ENCODE results near the gene TYR.

Gene TYR

DNA sequence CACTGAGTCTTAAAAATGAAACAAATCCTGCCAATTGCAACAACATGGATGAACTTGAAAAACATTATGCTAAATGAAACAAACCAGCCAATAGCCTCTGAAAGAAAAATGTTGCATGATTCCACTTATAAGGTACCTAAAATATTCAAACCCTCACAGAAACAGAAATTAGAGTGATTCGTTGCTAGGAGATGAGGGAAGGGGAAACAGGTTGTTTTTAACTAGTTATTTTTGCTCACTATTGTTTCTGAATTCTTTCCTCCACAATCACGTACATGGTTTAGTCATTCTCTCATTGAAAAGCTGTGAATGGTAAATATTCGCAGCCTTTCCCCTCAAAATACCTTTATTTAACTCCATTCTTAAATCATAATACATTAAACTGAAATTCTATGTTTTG lies 14.0 kb upstream of the TYR start (continued):
- TF ChIP-seq, protein P1, sequence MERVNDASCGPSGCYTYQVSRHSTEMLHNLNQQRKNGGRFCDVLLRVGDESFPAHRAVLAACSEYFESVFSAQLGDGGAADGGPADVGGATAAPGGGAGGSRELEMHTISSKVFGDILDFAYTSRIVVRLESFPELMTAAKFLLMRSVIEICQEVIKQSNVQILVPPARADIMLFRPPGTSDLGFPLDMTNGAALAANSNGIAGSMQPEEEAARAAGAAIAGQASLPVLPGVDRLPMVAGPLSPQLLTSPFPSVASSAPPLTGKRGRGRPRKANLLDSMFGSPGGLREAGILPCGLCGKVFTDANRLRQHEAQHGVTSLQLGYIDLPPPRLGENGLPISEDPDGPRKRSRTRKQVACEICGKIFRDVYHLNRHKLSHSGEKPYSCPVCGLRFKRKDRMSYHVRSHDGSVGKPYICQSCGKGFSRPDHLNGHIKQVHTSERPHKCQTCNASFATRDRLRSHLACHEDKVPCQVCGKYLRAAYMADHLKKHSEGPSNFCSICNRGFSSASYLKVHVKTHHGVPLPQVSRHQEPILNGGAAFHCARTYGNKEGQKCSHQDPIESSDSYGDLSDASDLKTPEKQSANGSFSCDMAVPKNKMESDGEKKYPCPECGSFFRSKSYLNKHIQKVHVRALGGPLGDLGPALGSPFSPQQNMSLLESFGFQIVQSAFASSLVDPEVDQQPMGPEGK (CRISPR knock-in tag; IDR thresholded peaks at IDR 0.05; ENCODE audit: borderline replicate concordance): no peak

DNA sequence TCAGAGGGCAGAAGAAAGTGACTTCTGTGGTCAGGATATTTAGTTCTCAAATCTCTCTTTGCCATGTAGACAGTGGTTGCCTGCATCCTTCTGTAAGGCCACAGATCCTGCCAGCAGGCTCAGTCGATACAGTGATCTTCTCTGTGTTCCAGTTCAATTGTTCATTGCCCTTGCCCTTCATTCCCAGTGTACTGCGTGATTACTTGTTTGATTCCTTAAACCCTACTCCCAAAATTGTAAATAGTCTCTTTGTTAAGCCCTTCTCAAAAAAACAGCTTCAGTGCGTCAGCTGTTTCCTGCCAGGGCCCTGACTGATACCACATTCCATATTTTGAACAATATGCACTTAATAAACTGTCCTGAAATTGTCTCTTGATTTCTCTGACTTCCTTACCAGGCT lies 9.3 kb upstream of the TYR start:
- TF ChIP-seq GLIS3 (CRISPR knock-in tag; IDR thresholded peaks at IDR 0.05): no peak
- TF ChIP-seq OSR1 (CRISPR knock-in tag; IDR thresholded peaks at IDR 0.05): no peak
- TF ChIP-seq ESRRG (CRISPR knock-in tag; IDR thresholded peaks at IDR 0.05): no peak
- no peak for TF ChIP-seq RARB (CRISPR knock-in tag; IDR thresholded peaks at IDR 0.05)
- TF ChIP-seq ZFP30 (CRISPR knock-in tag; IDR thresholded peaks at IDR 0.05): no peak
- no peak for TF ChIP-seq ISL1 (CRISPR knock-in tag; IDR thresholded peaks at IDR 0.05)
- TF ChIP-seq ARNTL (CRISPR knock-in tag; IDR thresholded peaks at IDR 0.05; ENCODE audit: borderline replicate concordance, low read depth): no peak
- TF ChIP-seq SNAI2 (CRISPR knock-in tag; IDR thresholded peaks at IDR 0.05): no peak
- TF ChIP-seq ZC3H10 (CRISPR knock-in tag; IDR thresholded peaks at IDR 0.05): no peak
- no peak for TF ChIP-seq BACH2 (CRISPR knock-in tag; IDR thresholded peaks at IDR 0.05; ENCODE audit: borderline replicate concordance)
- TF ChIP-seq, protein P2, sequence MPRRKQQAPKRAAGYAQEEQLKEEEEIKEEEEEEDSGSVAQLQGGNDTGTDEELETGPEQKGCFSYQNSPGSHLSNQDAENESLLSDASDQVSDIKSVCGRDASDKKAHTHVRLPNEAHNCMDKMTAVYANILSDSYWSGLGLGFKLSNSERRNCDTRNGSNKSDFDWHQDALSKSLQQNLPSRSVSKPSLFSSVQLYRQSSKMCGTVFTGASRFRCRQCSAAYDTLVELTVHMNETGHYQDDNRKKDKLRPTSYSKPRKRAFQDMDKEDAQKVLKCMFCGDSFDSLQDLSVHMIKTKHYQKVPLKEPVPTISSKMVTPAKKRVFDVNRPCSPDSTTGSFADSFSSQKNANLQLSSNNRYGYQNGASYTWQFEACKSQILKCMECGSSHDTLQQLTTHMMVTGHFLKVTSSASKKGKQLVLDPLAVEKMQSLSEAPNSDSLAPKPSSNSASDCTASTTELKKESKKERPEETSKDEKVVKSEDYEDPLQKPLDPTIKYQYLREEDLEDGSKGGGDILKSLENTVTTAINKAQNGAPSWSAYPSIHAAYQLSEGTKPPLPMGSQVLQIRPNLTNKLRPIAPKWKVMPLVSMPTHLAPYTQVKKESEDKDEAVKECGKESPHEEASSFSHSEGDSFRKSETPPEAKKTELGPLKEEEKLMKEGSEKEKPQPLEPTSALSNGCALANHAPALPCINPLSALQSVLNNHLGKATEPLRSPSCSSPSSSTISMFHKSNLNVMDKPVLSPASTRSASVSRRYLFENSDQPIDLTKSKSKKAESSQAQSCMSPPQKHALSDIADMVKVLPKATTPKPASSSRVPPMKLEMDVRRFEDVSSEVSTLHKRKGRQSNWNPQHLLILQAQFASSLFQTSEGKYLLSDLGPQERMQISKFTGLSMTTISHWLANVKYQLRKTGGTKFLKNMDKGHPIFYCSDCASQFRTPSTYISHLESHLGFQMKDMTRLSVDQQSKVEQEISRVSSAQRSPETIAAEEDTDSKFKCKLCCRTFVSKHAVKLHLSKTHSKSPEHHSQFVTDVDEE (CRISPR knock-in tag; IDR thresholded peaks at IDR 0.05): no peak
- no peak for TF ChIP-seq TCF4 (CRISPR knock-in tag; IDR thresholded peaks at IDR 0.05; ENCODE audit: borderline replicate concordance)
- no peak for TF ChIP-seq TOX (CRISPR knock-in tag; IDR thresholded peaks at IDR 0.05; ENCODE audit: borderline replicate concordance)
- TF ChIP-seq ZFP3 (CRISPR knock-in tag; IDR thresholded peaks at IDR 0.05): no peak
- TF ChIP-seq CSDC2 (CRISPR knock-in tag; IDR thresholded peaks at IDR 0.05): no peak
- ATAC-seq: no peak

DNA sequence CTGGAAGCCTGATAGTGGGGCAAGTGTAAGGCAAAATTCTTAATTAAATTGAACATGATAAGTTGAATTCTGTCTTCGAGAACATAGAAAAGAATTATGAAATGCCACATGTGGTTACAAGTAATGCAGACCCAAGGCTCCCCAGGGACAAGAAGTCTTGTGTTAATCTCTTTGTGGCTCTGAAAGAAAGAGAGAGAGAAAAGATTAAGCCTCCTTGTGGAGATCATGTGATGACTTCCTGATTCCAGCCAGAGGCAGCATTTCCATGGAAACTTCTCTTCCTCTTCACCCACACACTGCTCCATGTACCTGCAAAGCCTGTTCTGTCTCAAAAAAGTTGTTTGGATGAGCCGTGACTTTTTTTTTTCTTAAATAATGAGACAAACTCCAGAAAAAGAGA lies 1.9 kb upstream of the TYR start:
- TF ChIP-seq ESRRG (CRISPR knock-in tag; IDR thresholded peaks at IDR 0.05): no peak
- no peak for TF ChIP-seq ZNF70 (CRISPR knock-in tag; IDR thresholded peaks at IDR 0.05)
- no peak for TF ChIP-seq OSR1 (CRISPR knock-in tag; IDR thresholded peaks at IDR 0.05)
- TF ChIP-seq, protein P3, sequence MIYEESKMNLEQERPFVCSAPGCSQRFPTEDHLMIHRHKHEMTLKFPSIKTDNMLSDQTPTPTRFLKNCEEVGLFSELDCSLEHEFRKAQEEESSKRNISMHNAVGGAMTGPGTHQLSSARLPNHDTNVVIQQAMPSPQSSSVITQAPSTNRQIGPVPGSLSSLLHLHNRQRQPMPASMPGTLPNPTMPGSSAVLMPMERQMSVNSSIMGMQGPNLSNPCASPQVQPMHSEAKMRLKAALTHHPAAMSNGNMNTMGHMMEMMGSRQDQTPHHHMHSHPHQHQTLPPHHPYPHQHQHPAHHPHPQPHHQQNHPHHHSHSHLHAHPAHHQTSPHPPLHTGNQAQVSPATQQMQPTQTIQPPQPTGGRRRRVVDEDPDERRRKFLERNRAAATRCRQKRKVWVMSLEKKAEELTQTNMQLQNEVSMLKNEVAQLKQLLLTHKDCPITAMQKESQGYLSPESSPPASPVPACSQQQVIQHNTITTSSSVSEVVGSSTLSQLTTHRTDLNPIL (CRISPR knock-in tag; IDR thresholded peaks at IDR 0.05; ENCODE audit: low read depth): no peak
- ATAC-seq: no peak

DNA sequence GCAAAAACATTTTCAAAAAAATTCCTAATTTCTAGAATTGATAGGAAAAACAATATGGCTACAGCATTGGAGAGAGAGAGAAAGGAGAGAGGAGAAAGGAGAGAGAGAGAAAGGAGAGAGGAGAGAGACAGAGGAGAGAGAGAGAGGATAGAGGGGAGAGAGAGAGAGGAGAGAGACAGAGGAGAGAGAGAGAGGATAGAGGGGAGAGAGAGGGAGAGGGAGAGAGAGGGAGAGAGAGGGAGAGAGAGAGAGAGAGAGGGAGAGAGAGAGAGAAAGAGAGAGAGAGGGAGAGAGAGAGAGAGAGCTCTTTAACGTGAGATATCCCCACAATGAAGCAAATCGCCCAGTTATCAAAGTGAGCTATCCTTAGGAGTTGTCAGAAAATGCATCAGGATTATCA lies 737 bp upstream of the TYR start:
- TF ChIP-seq CSDC2 (CRISPR knock-in tag; IDR thresholded peaks at IDR 0.05) (no peak), TCF4 (CRISPR knock-in tag; IDR thresholded peaks at IDR 0.05; ENCODE audit: borderline replicate concordance) (no peak)
- ATAC-seq: no peak

DNA sequence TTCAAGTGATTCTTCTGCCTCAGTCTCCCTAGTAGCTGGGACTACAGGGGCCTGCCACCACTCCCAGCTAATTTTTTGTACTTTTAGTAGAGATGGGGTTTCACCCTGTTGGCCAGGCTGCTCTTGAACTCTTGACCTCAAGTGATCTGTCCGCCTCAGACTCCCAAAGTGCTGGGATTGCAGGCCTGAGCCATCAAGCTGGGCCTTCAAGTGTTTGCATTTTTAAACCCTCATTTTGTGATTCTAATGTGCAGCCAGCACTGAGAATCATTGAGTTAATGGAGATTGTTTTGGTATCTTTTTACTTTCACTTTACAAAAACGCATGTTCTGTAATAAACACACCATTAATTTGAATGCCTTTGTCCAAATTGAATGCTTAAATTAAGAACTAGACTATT lies 3.4 kb downstream of the TYR start:
- no peak for TF ChIP-seq ZNF565 (CRISPR knock-in tag; conservative IDR thresholded peaks at IDR 0.05; ENCODE audit: low read depth)
- TF ChIP-seq, protein P1 (CRISPR knock-in tag; IDR thresholded peaks at IDR 0.05; ENCODE audit: borderline replicate concordance): no peak
- no peak for TF ChIP-seq ZFP30 (CRISPR knock-in tag; IDR thresholded peaks at IDR 0.05)
- ATAC-seq: no peak
